Smooth muscle cell of the pulmonary artery (primary cell): ENCODE measurements around the gene AKIRIN2. TPM values are rescaled to one million over a fixed set of nuclear protein-coding genes. Genes with fewer than 3 reads are reported as not detected.

Experiments used
- total RNA-seq: library from RNA; depleted of rRNA; stranded (reverse); fragments of >200 nt; gene quantifications from 2 replicates; pipeline ENCODE4 v1.2.3, GENCODE V29; 2014

Gene AKIRIN2
- 15.2 and 20.2 TPM in 2 replicates for total RNA-seq

GRCh38 chr6:87701676-87702588 lies at the start of gene AKIRIN2:
AKIRIN2 (minus strand) TSS chr6:87702233; CDS start chr6:87701684, 549 bp downstream.

Other genes starting within 250 kb of the AKIRIN2 start
- 16.5 and 23.7 TPM in 2 replicates for gene SLC35A1, start 229.3 kb downstream of the AKIRIN2 start, total RNA-seq
- gene RARS2, start 112.2 kb downstream of the AKIRIN2 start, total RNA-seq = 34.3 and 42.2 TPM in 2 replicates
- gene ORC3, start 112.1 kb downstream of the AKIRIN2 start, total RNA-seq = 18.7 and 23.1 TPM in 2 replicates